ENCODE results near the gene UGT1A8. TPM values are rescaled to one million over a fixed set of nuclear protein-coding genes. Genes with fewer than 3 reads are reported as not detected.

The UGT1A8 gene
- total and polyA plus RNA-seq, 2 donors from 2014 or later: 30.0 TPM; not detected in 1

DNA sequence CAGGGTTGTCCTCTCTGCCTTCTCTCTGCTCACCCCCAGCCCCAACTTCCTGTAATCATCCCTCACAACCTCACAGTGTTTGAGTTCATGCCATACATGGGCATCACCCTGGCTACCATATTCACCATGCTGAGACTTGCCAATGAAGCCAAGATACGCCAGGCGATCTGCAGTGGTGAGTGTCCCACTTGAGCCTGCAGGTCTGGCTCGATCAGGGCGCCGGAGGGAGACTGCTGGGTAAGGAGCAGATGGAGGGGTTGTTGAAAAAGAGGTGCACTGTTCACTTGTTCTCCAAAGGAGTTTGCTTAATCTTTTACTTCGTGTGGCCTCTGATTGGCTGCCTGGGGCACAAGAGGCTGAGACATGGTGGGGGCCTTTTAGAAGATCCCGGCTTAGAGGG lies 175.3 kb downstream of the UGT1A8 start:
- Histone ChIP-seq H3K27me3 (ENCODE audit: control insufficient read depth, insufficient read depth, low read length) (no peaks in the 10 kb centered on the region), H3K9me3 (ENCODE audit: control insufficient read depth in 2 of 3, insufficient read depth in 1 of 3, low read length in 3 of 3) (no peaks in the 10 kb centered on the region), H3K9ac (ENCODE audit: low read length in 3 of 3) (no peak overlapping the region), H3K4me3 (ENCODE audit: low read length in 3 of 3) (no peak overlapping the region), H3K36me3 (ENCODE audit: control insufficient read depth in 2 of 3, insufficient read depth in 3 of 3, low read length in 3 of 3) (no peaks in the 10 kb centered on the region), H3K4me1 (ENCODE audit: control insufficient read depth in 2 of 3, insufficient read depth in 2 of 3, low read depth in 1 of 3, low read length in 3 of 3) (no peaks in the 10 kb centered on the region), H3K27ac (ENCODE audit: low read depth in 2 of 2, low read length in 2 of 2) (no peak overlapping the region)
- DNase-seq (peak in 1 of 5 donors; percentile 15), FAIRE-seq (no peak)
- intact Hi-C loops (cut with DNase I): no loop called here
- TF ChIP-seq, protein P1, sequence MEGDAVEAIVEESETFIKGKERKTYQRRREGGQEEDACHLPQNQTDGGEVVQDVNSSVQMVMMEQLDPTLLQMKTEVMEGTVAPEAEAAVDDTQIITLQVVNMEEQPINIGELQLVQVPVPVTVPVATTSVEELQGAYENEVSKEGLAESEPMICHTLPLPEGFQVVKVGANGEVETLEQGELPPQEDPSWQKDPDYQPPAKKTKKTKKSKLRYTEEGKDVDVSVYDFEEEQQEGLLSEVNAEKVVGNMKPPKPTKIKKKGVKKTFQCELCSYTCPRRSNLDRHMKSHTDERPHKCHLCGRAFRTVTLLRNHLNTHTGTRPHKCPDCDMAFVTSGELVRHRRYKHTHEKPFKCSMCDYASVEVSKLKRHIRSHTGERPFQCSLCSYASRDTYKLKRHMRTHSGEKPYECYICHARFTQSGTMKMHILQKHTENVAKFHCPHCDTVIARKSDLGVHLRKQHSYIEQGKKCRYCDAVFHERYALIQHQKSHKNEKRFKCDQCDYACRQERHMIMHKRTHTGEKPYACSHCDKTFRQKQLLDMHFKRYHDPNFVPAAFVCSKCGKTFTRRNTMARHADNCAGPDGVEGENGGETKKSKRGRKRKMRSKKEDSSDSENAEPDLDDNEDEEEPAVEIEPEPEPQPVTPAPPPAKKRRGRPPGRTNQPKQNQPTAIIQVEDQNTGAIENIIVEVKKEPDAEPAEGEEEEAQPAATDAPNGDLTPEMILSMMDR (IDR thresholded peaks at IDR 0.05; ENCODE audit: borderline replicate concordance, extremely low read depth, insufficient read depth): no peak

DNA sequence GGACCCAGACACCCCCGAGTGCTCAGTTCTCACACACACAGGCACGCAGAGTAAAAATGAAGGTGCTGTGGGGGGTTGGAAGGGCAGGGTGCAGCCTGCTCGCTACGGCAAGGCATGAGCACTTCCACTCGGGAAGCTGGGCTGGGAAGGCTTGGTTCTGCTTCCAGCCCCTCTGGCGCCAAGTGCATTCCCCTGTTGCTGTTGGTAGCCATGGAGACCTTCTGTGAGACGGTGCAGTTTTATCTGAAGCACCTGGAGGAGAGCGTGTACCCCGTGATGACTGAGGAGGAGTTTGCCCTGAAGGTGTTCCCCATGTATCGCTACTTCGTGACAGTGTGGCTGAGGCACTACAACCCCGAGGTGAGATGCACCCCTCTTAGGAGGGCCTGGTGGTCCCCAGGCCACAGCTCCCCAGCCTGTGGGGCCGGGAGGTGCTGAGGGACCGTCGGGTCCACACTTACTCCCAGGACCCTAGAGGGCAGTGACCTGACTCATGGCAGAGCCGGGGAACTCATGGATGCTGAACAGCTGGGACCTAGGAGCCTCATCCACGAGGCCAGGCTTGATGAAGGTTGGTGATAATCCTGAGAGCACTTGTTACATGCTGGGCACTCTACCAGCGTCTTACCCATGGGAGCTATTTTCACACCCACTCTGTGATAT lies 176.2 kb downstream of the UGT1A8 start:
- Histone ChIP-seq H3K36me3 (ENCODE audit: control insufficient read depth in 2 of 3, insufficient read depth in 3 of 3, low read length in 3 of 3) (no peaks in the 10 kb centered on the region), H3K9me3 (ENCODE audit: control insufficient read depth in 2 of 3, insufficient read depth in 1 of 3, low read length in 3 of 3) (no peaks in the 10 kb centered on the region), H3K27me3 (ENCODE audit: control insufficient read depth, insufficient read depth, low read length) (no peaks in the 10 kb centered on the region), H3K27ac (ENCODE audit: low read depth in 2 of 2, low read length in 2 of 2) (no peak overlapping the region), H3K4me1 (ENCODE audit: control insufficient read depth in 2 of 3, insufficient read depth in 2 of 3, low read depth in 1 of 3, low read length in 3 of 3) (no peaks in the 10 kb centered on the region), H3K9ac (ENCODE audit: low read length in 3 of 3) (no peak overlapping the region), H3K4me3 (ENCODE audit: low read length in 3 of 3) (no peak overlapping the region)
- DNase-seq: peak in 1 of 5 donors; percentile 40
- FAIRE-seq: no peak
- TF ChIP-seq, protein P1 (IDR thresholded peaks at IDR 0.05; ENCODE audit: borderline replicate concordance, extremely low read depth, insufficient read depth): no peak
- intact Hi-C loops (cut with DNase I): no loop called here

DNA sequence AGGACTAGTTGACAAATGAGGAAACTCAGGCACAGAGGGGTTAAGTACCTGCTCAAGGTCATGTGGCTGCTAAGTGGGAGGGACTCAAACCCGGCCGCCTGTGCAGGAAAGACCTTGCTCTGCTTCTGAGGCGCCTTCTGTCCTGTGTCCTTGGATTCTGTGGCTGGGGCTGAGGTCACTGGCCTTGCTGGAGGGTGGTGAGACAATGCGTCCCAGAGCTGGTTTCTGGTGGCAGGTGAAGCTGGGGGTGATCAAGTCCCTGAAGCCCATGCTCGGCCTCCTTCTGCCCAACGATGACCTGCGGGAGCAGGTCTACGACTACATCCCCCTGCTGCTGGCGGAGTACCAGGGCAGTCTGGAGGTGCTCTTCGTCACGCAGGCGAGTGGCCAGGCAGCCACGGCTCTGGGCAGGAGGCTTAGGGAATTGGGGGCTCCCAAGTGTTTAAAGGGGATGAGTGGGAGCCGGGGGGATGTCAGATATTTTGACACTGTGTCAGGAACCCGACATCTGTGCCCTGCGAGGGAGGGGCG lies 176.8 kb downstream of the UGT1A8 start:
- intact Hi-C loops (cut with DNase I): no loop called here
- H3K9me3 ChIP-seq (ENCODE audit: control insufficient read depth in 2 of 3, insufficient read depth in 1 of 3, low read length in 3 of 3): no peaks in the 10 kb centered on the region
- DNase-seq (peak in 1 of 5 donors; percentile 36), FAIRE-seq (no peak)
- H3K4me1 ChIP-seq (ENCODE audit: control insufficient read depth in 2 of 3, insufficient read depth in 2 of 3, low read depth in 1 of 3, low read length in 3 of 3): no peaks in the 10 kb centered on the region
- TF ChIP-seq, protein P1 (IDR thresholded peaks at IDR 0.05; ENCODE audit: borderline replicate concordance, extremely low read depth, insufficient read depth): no peak
- no peak overlapping the region for H3K4me3 ChIP-seq (ENCODE audit: low read length in 3 of 3)
- no peaks in the 10 kb centered on the region for H3K27me3 ChIP-seq (ENCODE audit: control insufficient read depth, insufficient read depth, low read length)
- no peak overlapping the region for H3K27ac ChIP-seq (ENCODE audit: low read depth in 2 of 2, low read length in 2 of 2)
- no peaks in the 10 kb centered on the region for H3K36me3 ChIP-seq (ENCODE audit: control insufficient read depth in 2 of 3, insufficient read depth in 3 of 3, low read length in 3 of 3)
- no peak overlapping the region for H3K9ac ChIP-seq (ENCODE audit: low read length in 3 of 3)
